SK-N-SH (cell line): ENCODE data around the gene C11orf98.

Experiments
- CHD2 ChIP-seq: fragments of 150-350 bp; IDR thresholded peaks from 2 replicates; pipeline ENCODE4 v1.6.1; 2018; ENCODE audit warnings: low read length; ENCODE audit not compliant: partially characterized antibody
- CTCF ChIP-seq: fragments of 200-600 bp; sonication (generic); IDR thresholded peaks from 2 replicates; pipeline ENCODE4 v1.6.1; 2017; ENCODE audit warnings: antibody characterized with exemption, mild to moderate bottlenecking, moderate library complexity
- EP300 ChIP-seq, 2 experiments: IDR thresholded peaks; 2 replicates each; pipeline versions ENCODE4 v1.4.0 to v1.6.1; 2012; ENCODE audit warnings: borderline replicate concordance in 1 of 2, low read depth in 1 of 2, low read length in 1 of 2
- EZH2phosphoT487 ChIP-seq: fragments of 200-600 bp; sonication (generic); IDR thresholded peaks from 2 replicates; pipeline ENCODE4 v1.6.1; 2017; ENCODE audit warnings: low read depth, mixed run types, mild to moderate bottlenecking, antibody characterized with exemption, moderate library complexity, borderline replicate concordance
- POLR2AphosphoS5 ChIP-seq: IDR thresholded peaks from 2 replicates; pipeline ENCODE4 v1.6.1; 2012; ENCODE audit warnings: low read depth, low read length
- REST ChIP-seq: IDR thresholded peaks from 2 replicates; pipeline ENCODE4 v1.6.1; 2012; ENCODE audit warnings: mild to moderate bottlenecking, low read depth, low read length, moderate library complexity
- RFX5 ChIP-seq: IDR thresholded peaks from 2 replicates; pipeline ENCODE4 v1.6.1; 2012; ENCODE audit warnings: mild to moderate bottlenecking, improper control_type of control experiment, low read length
- USF1 ChIP-seq: IDR thresholded peaks from 2 replicates; pipeline ENCODE4 v1.4.0; 2012; ENCODE audit warnings: low read depth, borderline replicate concordance
- USF2 ChIP-seq: fragments of 150-350 bp; IDR thresholded peaks from 2 replicates; pipeline ENCODE4 v1.6.1; 2017; ENCODE audit warnings: antibody characterized with exemption, low read length, low read depth, borderline replicate concordance
- TF ChIP-seq, protein P1 (sequence below): IDR thresholded peaks from 2 replicates; pipeline ENCODE4 v1.4.0; 2012; ENCODE audit warnings: low read depth, borderline replicate concordance

- TF ChIP-seq USF2 (no peak), EP300 (IDR thresholded peaks at IDR 0.05; ENCODE audit: borderline replicate concordance in 1 of 2, low read depth in 1 of 2, low read length in 1 of 2) (no peak), CTCF (0 out of 2 replicates have a peak, but pooled peaks have one; percentile 9), EZH2phosphoT487 (no peak), REST (no peak), POLR2AphosphoS5 (no peak), USF1 (no peak), RFX5 (no peak), CHD2 (no peak)
- TF ChIP-seq, protein P1, sequence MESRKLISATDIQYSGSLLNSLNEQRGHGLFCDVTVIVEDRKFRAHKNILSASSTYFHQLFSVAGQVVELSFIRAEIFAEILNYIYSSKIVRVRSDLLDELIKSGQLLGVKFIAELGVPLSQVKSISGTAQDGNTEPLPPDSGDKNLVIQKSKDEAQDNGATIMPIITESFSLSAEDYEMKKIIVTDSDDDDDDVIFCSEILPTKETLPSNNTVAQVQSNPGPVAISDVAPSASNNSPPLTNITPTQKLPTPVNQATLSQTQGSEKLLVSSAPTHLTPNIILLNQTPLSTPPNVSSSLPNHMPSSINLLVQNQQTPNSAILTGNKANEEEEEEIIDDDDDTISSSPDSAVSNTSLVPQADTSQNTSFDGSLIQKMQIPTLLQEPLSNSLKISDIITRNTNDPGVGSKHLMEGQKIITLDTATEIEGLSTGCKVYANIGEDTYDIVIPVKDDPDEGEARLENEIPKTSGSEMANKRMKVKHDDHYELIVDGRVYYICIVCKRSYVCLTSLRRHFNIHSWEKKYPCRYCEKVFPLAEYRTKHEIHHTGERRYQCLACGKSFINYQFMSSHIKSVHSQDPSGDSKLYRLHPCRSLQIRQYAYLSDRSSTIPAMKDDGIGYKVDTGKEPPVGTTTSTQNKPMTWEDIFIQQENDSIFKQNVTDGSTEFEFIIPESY = no peak
Measured at GRCh38 chr11:62627713-62628112, 37.3 kb downstream of the C11orf98 start.
